ENCODE results near the gene ZC3HAV1L.
A peak's percentile ranks its signal among the peaks of the same experiment; 100 is the strongest.

Gene ZC3HAV1L

DNA sequence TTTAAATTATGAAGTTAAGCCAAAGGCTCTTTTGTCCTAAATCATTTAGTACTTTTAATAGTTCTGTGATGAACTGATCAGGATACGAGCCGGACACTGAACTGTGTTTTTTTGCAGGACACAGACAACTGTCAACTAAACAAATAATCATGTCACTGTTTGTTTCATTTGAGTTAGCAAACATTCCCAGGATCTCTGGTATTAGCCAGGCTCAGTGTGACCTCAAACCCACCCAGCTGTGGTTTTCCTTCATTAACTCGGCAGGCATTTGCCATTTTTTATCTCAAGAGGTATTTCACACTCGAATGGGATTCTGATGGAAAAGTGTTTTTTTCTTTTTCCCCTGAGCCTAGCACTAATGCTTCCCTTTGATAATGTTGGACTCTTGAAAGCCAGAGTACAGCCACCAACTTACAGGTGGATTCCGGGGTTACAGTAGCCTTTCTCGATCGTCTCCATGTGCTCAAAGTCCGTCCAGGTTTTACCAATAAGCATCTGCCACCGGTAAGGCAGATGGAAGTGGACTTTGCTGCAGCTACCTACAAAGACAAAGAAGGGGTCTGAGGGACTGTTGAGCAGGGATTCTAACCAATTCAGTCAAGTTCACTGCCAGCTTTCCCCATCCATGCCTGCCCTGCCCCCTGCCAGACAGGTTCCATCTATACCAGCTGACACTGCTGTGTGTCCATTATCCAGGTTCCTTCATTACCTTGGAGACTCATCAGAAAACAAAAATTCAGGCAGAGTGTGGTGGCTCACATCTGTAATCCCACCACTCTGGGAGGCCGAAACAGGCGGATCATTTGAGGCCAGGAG lies 40.2 kb upstream of the ZC3HAV1L start:
- TF ChIP-seq, protein P1, sequence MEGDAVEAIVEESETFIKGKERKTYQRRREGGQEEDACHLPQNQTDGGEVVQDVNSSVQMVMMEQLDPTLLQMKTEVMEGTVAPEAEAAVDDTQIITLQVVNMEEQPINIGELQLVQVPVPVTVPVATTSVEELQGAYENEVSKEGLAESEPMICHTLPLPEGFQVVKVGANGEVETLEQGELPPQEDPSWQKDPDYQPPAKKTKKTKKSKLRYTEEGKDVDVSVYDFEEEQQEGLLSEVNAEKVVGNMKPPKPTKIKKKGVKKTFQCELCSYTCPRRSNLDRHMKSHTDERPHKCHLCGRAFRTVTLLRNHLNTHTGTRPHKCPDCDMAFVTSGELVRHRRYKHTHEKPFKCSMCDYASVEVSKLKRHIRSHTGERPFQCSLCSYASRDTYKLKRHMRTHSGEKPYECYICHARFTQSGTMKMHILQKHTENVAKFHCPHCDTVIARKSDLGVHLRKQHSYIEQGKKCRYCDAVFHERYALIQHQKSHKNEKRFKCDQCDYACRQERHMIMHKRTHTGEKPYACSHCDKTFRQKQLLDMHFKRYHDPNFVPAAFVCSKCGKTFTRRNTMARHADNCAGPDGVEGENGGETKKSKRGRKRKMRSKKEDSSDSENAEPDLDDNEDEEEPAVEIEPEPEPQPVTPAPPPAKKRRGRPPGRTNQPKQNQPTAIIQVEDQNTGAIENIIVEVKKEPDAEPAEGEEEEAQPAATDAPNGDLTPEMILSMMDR (conservative IDR thresholded peaks at IDR 0.05; ENCODE audit: low read length), result no peak
- no peak for DNase-seq (ENCODE audit: low read depth)
- no peak overlapping the region for H3K4me3 ChIP-seq (ENCODE audit: low read length)

DNA sequence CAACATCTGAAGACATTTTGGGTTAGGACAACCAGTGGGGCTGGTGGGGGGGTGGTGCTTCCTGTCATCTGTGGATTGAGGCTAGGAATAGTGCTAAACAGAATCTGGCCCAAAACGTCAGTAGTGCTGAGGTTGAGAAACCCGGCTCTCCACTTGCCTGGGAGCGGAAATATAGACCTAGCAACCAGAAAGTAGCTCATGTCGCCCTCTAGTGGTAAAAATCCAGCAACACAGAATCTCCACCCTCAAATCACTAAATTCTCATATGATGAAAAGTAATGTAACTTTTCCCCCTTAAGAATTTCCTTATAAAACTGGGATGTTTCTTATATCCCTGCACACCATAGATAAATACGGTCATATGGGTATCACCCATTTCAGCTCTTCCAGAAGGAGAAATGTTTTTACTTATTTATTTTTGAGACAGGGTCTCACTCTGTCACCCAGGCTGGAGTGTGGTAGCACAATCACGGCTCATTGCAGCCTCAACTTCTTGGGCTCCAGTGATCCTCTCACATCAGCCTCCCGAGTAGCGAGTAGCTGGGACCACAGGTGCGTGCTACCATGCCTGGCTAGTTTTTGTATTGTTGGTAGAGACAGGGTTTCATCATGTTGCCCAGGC lies 39.3 kb upstream of the ZC3HAV1L start:
- TF ChIP-seq, protein P1 (conservative IDR thresholded peaks at IDR 0.05; ENCODE audit: low read length), result peak; percentile 82
- DNase-seq (ENCODE audit: low read depth), result peak; percentile 86
- H3K4me3 ChIP-seq (ENCODE audit: low read length), result no peak overlapping the region

DNA sequence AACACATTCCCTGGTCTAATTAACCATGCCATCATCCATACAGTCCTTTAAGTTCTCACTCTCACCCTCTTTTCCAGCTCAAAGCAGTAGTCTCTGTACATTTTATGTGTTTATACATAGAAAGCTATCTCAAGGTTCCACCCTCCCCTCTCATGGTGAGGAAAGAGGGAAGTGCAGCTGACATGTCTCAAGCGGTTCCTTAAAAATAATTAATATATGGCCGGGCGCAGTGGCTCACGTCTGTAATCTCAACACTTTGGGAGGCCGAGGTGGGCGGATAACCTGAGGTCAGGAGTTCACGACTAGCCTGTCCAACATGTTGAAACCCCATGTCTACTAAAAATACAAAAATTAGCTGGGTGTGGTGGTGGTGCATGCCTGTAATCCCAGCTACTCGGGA lies 37.0 kb upstream of the ZC3HAV1L start:
- H3K4me3 ChIP-seq (ENCODE audit: low read length), result no peak overlapping the region
- no peak for DNase-seq (ENCODE audit: low read depth)
- TF ChIP-seq, protein P1 (conservative IDR thresholded peaks at IDR 0.05; ENCODE audit: low read length), result no peak

- no peak for DNase-seq (ENCODE audit: low read depth)
- TF ChIP-seq, protein P1 (conservative IDR thresholded peaks at IDR 0.05; ENCODE audit: low read length), result no peak
- no peak overlapping the region for H3K4me3 ChIP-seq (ENCODE audit: low read length)
Observed at GRCh38 chr7:139071680-139072079, 35.8 kb upstream of the ZC3HAV1L start.

- no peak for DNase-seq (ENCODE audit: low read depth)
- no peak overlapping the region for H3K4me3 ChIP-seq (ENCODE audit: low read length)
- TF ChIP-seq, protein P1 (conservative IDR thresholded peaks at IDR 0.05; ENCODE audit: low read length), result no peak
Observed at GRCh38 chr7:139068544-139069399, 32.9 kb upstream of the ZC3HAV1L start.

- DNase-seq (ENCODE audit: low read depth), result no peak
- TF ChIP-seq, protein P1 (conservative IDR thresholded peaks at IDR 0.05; ENCODE audit: low read length), result no peak
- H3K4me3 ChIP-seq (ENCODE audit: low read length), result no peak overlapping the region
Observed at GRCh38 chr7:139066315-139066714, 30.5 kb upstream of the ZC3HAV1L start.
